ENCODE measurements around the gene PLPPR1. TPM values are rescaled to one million over a fixed set of nuclear protein-coding genes. Genes with fewer than 3 reads are reported as not detected.

PLPPR1 gene
- total and polyA plus RNA-seq, 2 of the 13 experiments (the other 11 are each of a cell fraction or from before 2014, with no cell fraction given), result 16.0 to 84.7 TPM

DNA sequence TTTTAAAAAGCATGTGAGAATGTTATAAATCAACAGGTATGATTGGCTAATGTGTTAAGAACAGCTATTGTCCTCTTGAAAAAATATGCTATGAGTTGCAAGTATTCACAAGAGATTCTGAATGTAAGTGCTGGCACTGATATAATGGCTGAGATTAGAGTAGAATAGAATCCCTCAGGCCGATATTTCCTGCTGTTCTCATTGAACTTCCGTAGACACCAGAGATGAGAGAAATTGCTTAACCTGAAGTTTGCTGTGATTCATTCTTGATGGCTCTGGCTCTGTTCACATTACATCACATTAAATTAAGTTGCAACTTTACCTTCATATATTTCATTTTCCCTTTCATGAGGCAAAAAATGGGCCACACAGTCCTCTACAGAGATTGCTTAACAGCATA is 241.8 kb downstream of the PLPPR1 start (continued):
- TF ChIP-seq RNF219 (CRISPR knock-in tag; IDR thresholded peaks at IDR 0.05) (no peak), SP140L (CRISPR knock-in tag; IDR thresholded peaks at IDR 0.05; ENCODE audit: borderline replicate concordance) (no peak), AKNA (CRISPR knock-in tag; IDR thresholded peaks at IDR 0.05; ENCODE audit: borderline replicate concordance) (no peak)

DNA sequence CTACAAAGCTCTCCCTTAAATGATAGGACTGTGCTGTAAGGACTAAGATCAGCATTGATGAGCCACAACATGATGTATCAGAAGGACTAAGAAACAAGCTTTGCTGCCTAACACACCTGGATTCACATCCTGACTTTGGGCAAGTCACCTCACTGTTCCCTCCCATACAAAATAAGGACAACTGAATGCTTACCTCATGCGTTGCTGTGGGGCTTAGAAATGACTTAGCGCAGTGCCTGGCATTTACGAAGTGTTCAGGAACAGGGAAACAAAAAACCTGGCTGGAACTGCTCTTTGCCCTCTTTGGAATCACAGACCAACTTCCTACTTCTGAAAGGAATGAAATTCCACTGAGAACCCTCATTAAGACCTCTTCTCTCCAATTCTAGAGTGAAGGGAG is 242.6 kb downstream of the PLPPR1 start:
- H2AFZ ChIP-seq (ENCODE audit: low read length), result no peak overlapping the region
- H3K27ac ChIP-seq (ENCODE audit: extremely low read length, insufficient read depth, low read length), result no peak overlapping the region
- 98% methylated on average over 3 of the region's 3 CpGs for WGBS (ENCODE audit: low lambda C conversion rate)
- ChIA-PET POLR2A (no interaction called here), CTCF (ENCODE audit: low intra/inter-chr PET ratio, low total read pairs) (no interaction called here)
- H3K4me3 ChIP-seq (replicated peaks in 1 of 3; ENCODE audit: insufficient read depth in 1 of 3, low read depth in 2 of 3, low read length in 3 of 3), result no peak overlapping the region
- H3K9ac ChIP-seq (ENCODE audit: insufficient read depth, low read depth, low read length), result no peak overlapping the region
- H3K4me2 ChIP-seq (ENCODE audit: low read depth, low read length), result no peak overlapping the region
- intact Hi-C loops (cut with micrococcal nuclease; ENCODE audit: unreplicated experiment) (no loop called here), in situ Hi-C loops (cut with HindIII; ENCODE audit: extremely low pct_ligation_motif_present, low pct_unique_long_range_greater_than_20kb) (no loop called here)
- H3K36me3 ChIP-seq (replicated peaks in 1 of 2; ENCODE audit: control insufficient read depth in 1 of 2, insufficient read depth in 2 of 2, low read length in 2 of 2), result peaks cover 3 to 15% of the 10 kb centered on the region in 2 experiments; a peak in 3 of 5 replicates
- H3K27me3 ChIP-seq (ENCODE audit: control insufficient read depth in 1 of 2, insufficient read depth in 2 of 2, low read length in 2 of 2), result no peaks in the 10 kb centered on the region
- H3K9me3 ChIP-seq (ENCODE audit: low read length), result no peaks in the 10 kb centered on the region
- H3K79me2 ChIP-seq (ENCODE audit: insufficient read depth, low read length), result no peaks in the 10 kb centered on the region
- no TSS peak for BruUV-seq (replicated peaks)
- no peaks in the 10 kb centered on the region for H3K4me1 ChIP-seq (ENCODE audit: insufficient read depth, low read length)
- no peak for ATAC-seq
- TF ChIP-seq ZNF343 (CRISPR knock-in tag; IDR thresholded peaks at IDR 0.05) (no peak), POGZ (CRISPR knock-in tag; IDR thresholded peaks at IDR 0.05) (no peak), MAFG (CRISPR knock-in tag; IDR thresholded peaks at IDR 0.05) (no peak)
- no peaks in the 10 kb centered on the region for H4K20me1 ChIP-seq (ENCODE audit: insufficient read depth, low read length)
- DNase-seq (ENCODE audit: low spot score), result no peak
- FAIRE-seq, result no peak
